TTC549 (cell line): ENCODE results near the gene ADAM20.
"Not testable (repeated sequence)": the region's sequence is repeated elsewhere in the genome, so short reads cannot be mapped to it uniquely, and the experiment has no call there.

Source experiments
- FAIRE-seq: peaks from 2 replicates; lab custom pipeline; 2012; peaks lifted over from hg19 to GRCh38; lab: Jason Lieb, UNC

Gene ADAM20

GRCh38 chr14:70534904-70535303, at the start of gene ADAM20:
TSS of gene ADAM20 (minus strand) at chr14:70535004. CDS start at chr14:70524757, 10,247 bp downstream.
- no peak for FAIRE-seq

- no peak for FAIRE-seq
Measured at GRCh38 chr14:70576891-70577290, 42.1 kb upstream of the ADAM20 start.

GRCh38 chr14:70573050-70573449, 38.2 kb upstream of the ADAM20 start:
- FAIRE-seq, result no peak

GRCh38 chr14:70571139-70571538, 36.3 kb upstream of the ADAM20 start:
- FAIRE-seq, result no peak

GRCh38 chr14:70567791-70568190, 33.0 kb upstream of the ADAM20 start:
- no peak for FAIRE-seq

- FAIRE-seq, result no peak
Measured at GRCh38 chr14:70563869-70564268, 29.1 kb upstream of the ADAM20 start.

GRCh38 chr14:70563417-70563816, 28.6 kb upstream of the ADAM20 start:
- no peak for FAIRE-seq

- FAIRE-seq, result no peak
Measured at GRCh38 chr14:70558356-70558755, 23.6 kb upstream of the ADAM20 start.

GRCh38 chr14:70555890-70556289, 21.1 kb upstream of the ADAM20 start:
- no peak for FAIRE-seq

GRCh38 chr14:70538087-70538486, 3.3 kb upstream of the ADAM20 start:
- FAIRE-seq, result no peak

- FAIRE-seq, result no peak
Measured at GRCh38 chr14:70536830-70537229, 2.0 kb upstream of the ADAM20 start.

- FAIRE-seq, result no peak
Measured at GRCh38 chr14:70530417-70530816, 4.4 kb downstream of the ADAM20 start.

GRCh38 chr14:70527501-70528105, 7.2 kb downstream of the ADAM20 start:
- FAIRE-seq, result no peak

GRCh38 chr14:70525691-70526090, 9.1 kb downstream of the ADAM20 start:
- no peak for FAIRE-seq

GRCh38 chr14:70515811-70516210, 19.0 kb downstream of the ADAM20 start:
- FAIRE-seq, result no peak

- no peak for FAIRE-seq
Measured at GRCh38 chr14:70514168-70515069, 20.4 kb downstream of the ADAM20 start.

- FAIRE-seq, result no peak
Measured at GRCh38 chr14:70498191-70498590, 36.6 kb downstream of the ADAM20 start.

GRCh38 chr14:70489579-70490200, 45.1 kb downstream of the ADAM20 start:
- no peak for FAIRE-seq

- not testable (repeated sequence) for FAIRE-seq
Measured at GRCh38 chr14:70477356-70478105, 57.3 kb downstream of the ADAM20 start.

- not testable (repeated sequence) for FAIRE-seq
Measured at GRCh38 chr14:70475459-70475858, 59.3 kb downstream of the ADAM20 start.

- FAIRE-seq, result no peak
Measured at GRCh38 chr14:70473825-70474224, 61.0 kb downstream of the ADAM20 start.
